ENCODE results near the gene PDE6H.

GRCh38 chr12:14949631-14950030 is 23.2 kb upstream of the PDE6H start:
- no peak for TF ChIP-seq CTCF (conservative IDR thresholded peaks at IDR 0.05; ENCODE audit: low read length)
- no peak for TF ChIP-seq EZH2phosphoT487 (IDR thresholded peaks at IDR 0.05; ENCODE audit: borderline replicate concordance)

All from Loucy (cell line).